CD8-positive, alpha-beta memory T cell (primary cell): ENCODE measurements around the gene SDK1. TPM values are rescaled to one million over a fixed set of nuclear protein-coding genes. Genes with fewer than 3 reads are reported as not detected.
A peak's percentile ranks its signal among the peaks of the same experiment; 100 is the strongest.

Experiments used
- CTCF ChIA-PET: fragments of 350-600 bp; sonication (Branson Sonifier 250); formaldehyde crosslinking; loops from one replicate; lab custom pipeline; 2021; ENCODE audit warnings: antibody characterized with exemption; lab: Charles Lee
- POLR2A ChIA-PET: fragments of 350-600 bp; sonication (Branson Sonifier 250); formaldehyde crosslinking; loops from one replicate; lab custom pipeline; 2021; ENCODE audit warnings: antibody characterized with exemption; lab: Charles Lee
- DNase-seq, 5 donors: peaks; one replicate each; pipeline versions ENCODE4 v3.0.0 to v3.0.0-alpha.2; 2020 to 2022; ENCODE audit warnings: mixed read lengths in 1 of 5
- H3K27ac ChIP-seq: one replicate; pipeline ENCODE4 v1.7.0; 2013; ENCODE audit warnings: low read depth, mild to moderate bottlenecking, low read length, moderate library complexity
- H3K27me3 ChIP-seq: 2 replicates; pipeline ENCODE4 v1.7.0; 2013; ENCODE audit warnings: low read length, mild to moderate bottlenecking; ENCODE audit not compliant: insufficient read depth, poor library complexity, severe bottlenecking
- H3K36me3 ChIP-seq: 2 replicates; pipeline ENCODE4 v1.7.0; 2013; ENCODE audit warnings: mild to moderate bottlenecking, low read length, moderate library complexity; ENCODE audit not compliant: insufficient read depth
- H3K4me1 ChIP-seq: 2 replicates; pipeline ENCODE4 v1.7.0; 2013; ENCODE audit warnings: mild to moderate bottlenecking, low read length, moderate library complexity; ENCODE audit not compliant: insufficient read depth
- H3K4me3 ChIP-seq: 2 replicates; pipeline ENCODE4 v1.7.0; 2013; ENCODE audit warnings: mild to moderate bottlenecking, low read length
- H3K9me3 ChIP-seq: 2 replicates; pipeline ENCODE4 v1.7.0; 2013; ENCODE audit warnings: mild to moderate bottlenecking, low read length
- H3K27ac Mint-ChIP-seq, 8 donors: one replicate each; pipeline ENCODE4 v1.8.0; 2020 to 2021; ENCODE audit warnings: mixed read lengths in 8 of 8, mild to moderate bottlenecking in 6 of 8, inconsistent platforms in 3 of 8, moderate library complexity in 3 of 8
- H3K27me3 Mint-ChIP-seq, 2 donors: one replicate each; pipeline ENCODE4 v1.8.0; 2020 to 2021; ENCODE audit warnings: mixed read lengths in 2 of 2, mild to moderate bottlenecking in 1 of 2, moderate library complexity in 1 of 2
- H3K36me3 Mint-ChIP-seq, 3 donors: one replicate each; pipeline ENCODE4 v1.8.0; 2020 to 2021; ENCODE audit warnings: mixed read lengths in 3 of 3, inconsistent platforms in 1 of 3, mild to moderate bottlenecking in 1 of 3
- H3K4me1 Mint-ChIP-seq, 3 donors: one replicate each; pipeline ENCODE4 v1.8.0; 2020 to 2021; ENCODE audit warnings: mixed read lengths in 3 of 3, inconsistent platforms in 1 of 3, mild to moderate bottlenecking in 1 of 3
- H3K4me3 Mint-ChIP-seq, 7 donors: one replicate each; pipeline ENCODE4 v1.8.0; 2020 to 2021; ENCODE audit warnings: mixed read lengths in 7 of 7, mild to moderate bottlenecking in 6 of 7, moderate library complexity in 4 of 7, inconsistent platforms in 2 of 7
- H3K9me3 Mint-ChIP-seq, 5 donors: one replicate each; pipeline ENCODE4 v1.8.0; 2020 to 2022; ENCODE audit warnings: mixed read lengths in 5 of 5, mild to moderate bottlenecking in 3 of 5, moderate library complexity in 2 of 5, inconsistent platforms in 1 of 5
- polyA plus RNA-seq: library from polyadenylated mRNA; unstranded; fragments of 300-500 nt; fragmentation: Illumina TruSeq; gene quantifications from one replicate; pipeline ENCODE4 v1.2.3, GENCODE V29; 2021
- total RNA-seq, 2 experiments: library from RNA; stranded (reverse); gene quantifications; one replicate each; pipeline ENCODE4 v1.2.3, GENCODE V29; 2021

Gene SDK1
- total and polyA plus RNA-seq, 3 experiments from 2014 or later, result 0.04 TPM; not detected in 1

GRCh38 chr7:3267966-3268690, 32.9 kb upstream of the SDK1 start:
- Mint-ChIP-seq H3K36me3 (no peaks in the 10 kb centered on the region), H3K4me3 (no peak overlapping the region), H3K4me1 (no peaks in the 10 kb centered on the region), H3K27ac (no peak overlapping the region), H3K9me3 (no peaks in the 10 kb centered on the region), H3K27me3 (peaks cover 9 to 35% of the 10 kb centered on the region in 2 donors)
- no peak overlapping the region for H3K27ac ChIP-seq
- CTCF ChIA-PET, result no interaction called here
- no peak for DNase-seq
- H3K4me3 ChIP-seq, result no peak overlapping the region
- no peaks in the 10 kb centered on the region for H3K4me1 ChIP-seq
- H3K9me3 ChIP-seq, result no peaks in the 10 kb centered on the region
- H3K27me3 ChIP-seq, result no peaks in the 10 kb centered on the region
- no peaks in the 10 kb centered on the region for H3K36me3 ChIP-seq
- POLR2A ChIA-PET, result no interaction called here

DNA sequence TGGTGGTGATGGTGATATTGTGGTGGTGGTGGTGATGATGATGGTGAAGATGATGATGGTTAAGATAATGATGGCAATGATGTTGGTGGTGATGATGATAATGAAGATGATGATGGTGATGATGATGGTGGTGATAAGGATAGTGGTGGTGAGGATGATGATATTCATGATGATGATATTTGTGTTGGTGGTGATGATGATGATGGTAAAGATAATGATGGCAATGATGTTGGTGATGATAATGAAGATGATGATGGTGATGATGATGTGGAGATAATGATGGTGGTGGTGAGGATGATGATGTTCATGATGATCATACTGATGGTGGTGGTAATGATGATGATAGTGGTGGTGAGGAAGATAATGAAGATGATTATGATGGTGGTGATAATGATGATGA, 30.7 kb upstream of the SDK1 start:
- Histone ChIP-seq H3K27ac (no peak overlapping the region), H3K36me3 (no peaks in the 10 kb centered on the region), H3K27me3 (no peaks in the 10 kb centered on the region), H3K9me3 (no peaks in the 10 kb centered on the region), H3K4me3 (no peak overlapping the region), H3K4me1 (no peaks in the 10 kb centered on the region)
- Mint-ChIP-seq H3K4me1 (no peaks in the 10 kb centered on the region), H3K9me3 (peaks cover 0 to 1% (median 0%) of the 10 kb centered on the region in 5 donors), H3K27me3 (peaks cover 7 to 19% of the 10 kb centered on the region in 2 donors), H3K36me3 (no peaks in the 10 kb centered on the region), H3K27ac (no peak overlapping the region), H3K4me3 (no peak overlapping the region)
- POLR2A ChIA-PET, result no interaction called here
- no peak for DNase-seq
- CTCF ChIA-PET, result no interaction called here

GRCh38 chr7:3271298-3271697, 29.8 kb upstream of the SDK1 start:
- ChIA-PET CTCF (no interaction called here), POLR2A (no interaction called here)
- no peaks in the 10 kb centered on the region for H3K36me3 Mint-ChIP-seq
- H3K27me3 ChIP-seq, result no peaks in the 10 kb centered on the region
- no peaks in the 10 kb centered on the region for H3K4me1 ChIP-seq
- peaks cover 0 to 1% (median 0%) of the 10 kb centered on the region in 5 donors for H3K9me3 Mint-ChIP-seq
- H3K36me3 ChIP-seq, result no peaks in the 10 kb centered on the region
- no peaks in the 10 kb centered on the region for H3K9me3 ChIP-seq
- no peak overlapping the region for H3K4me3 Mint-ChIP-seq
- no peaks in the 10 kb centered on the region for H3K4me1 Mint-ChIP-seq
- no peak for DNase-seq
- no peak overlapping the region for H3K27ac Mint-ChIP-seq
- H3K4me3 ChIP-seq, result no peak overlapping the region
- H3K27me3 Mint-ChIP-seq, result peaks cover 3 to 16% of the 10 kb centered on the region in 2 donors
- H3K27ac ChIP-seq, result no peak overlapping the region

DNA sequence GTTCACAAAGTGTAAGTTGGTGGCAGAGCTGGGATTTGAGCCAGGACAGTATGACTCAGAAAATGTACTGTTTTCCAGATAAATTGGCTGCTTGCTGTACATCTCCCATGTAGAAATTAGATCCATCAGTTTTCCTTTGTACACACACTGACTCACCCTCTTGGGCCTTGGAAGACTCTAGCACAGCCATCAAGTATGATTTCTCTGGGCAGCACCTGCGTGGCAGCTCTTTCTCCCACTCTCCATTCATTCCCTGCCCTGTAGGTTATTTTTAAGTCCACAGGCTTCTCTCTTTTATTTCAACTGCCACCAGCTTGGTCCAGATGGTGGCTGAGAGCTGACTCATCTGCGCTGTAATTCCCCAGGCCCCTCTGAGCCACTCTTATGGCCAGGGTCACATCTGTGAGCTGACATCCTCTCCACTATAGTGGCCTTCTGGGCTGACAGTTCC, 28.3 kb upstream of the SDK1 start:
- ChIA-PET POLR2A (no interaction called here), CTCF (no interaction called here)
- H3K9me3 Mint-ChIP-seq, result peaks cover 0 to 1% (median 0%) of the 10 kb centered on the region in 5 donors

DNA sequence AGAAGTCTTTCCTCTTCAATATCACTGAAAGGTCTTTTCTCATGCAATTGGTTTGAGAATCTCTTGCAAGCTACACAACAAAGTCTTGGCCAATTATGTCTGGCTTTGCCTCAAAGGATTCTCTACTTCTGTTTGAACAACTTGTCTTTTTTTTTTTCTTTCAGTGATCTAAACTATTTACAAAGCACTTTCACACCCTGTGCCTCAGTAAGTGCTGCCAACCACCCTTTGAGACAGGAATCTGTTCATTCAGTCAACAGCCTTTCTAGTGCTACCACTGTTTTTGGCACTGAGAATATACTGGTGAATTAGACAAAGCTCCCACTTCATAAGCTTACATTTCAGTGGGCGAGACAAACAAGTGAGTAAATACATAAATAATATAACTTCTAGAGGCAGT, 26.9 kb upstream of the SDK1 start:
- Histone ChIP-seq H3K4me3 (no peak overlapping the region), H3K27me3 (no peaks in the 10 kb centered on the region), H3K36me3 (no peaks in the 10 kb centered on the region), H3K9me3 (no peaks in the 10 kb centered on the region), H3K4me1 (no peaks in the 10 kb centered on the region), H3K27ac (no peak overlapping the region)
- no peak for DNase-seq
- Mint-ChIP-seq H3K9me3 (peaks cover 0 to 1% (median 0%) of the 10 kb centered on the region in 5 donors), H3K36me3 (no peaks in the 10 kb centered on the region), H3K4me1 (no peaks in the 10 kb centered on the region), H3K27ac (no peak overlapping the region), H3K27me3 (peaks cover 11 to 18% of the 10 kb centered on the region in 2 donors), H3K4me3 (no peak overlapping the region)
- POLR2A ChIA-PET, result no interaction called here
- CTCF ChIA-PET, result no interaction called here

More for the DNA sequence above, 28.3 kb upstream of the SDK1 start:
- no peak overlapping the region for H3K4me3 Mint-ChIP-seq
- H3K27me3 Mint-ChIP-seq, result peaks cover 3 to 18% of the 10 kb centered on the region in 2 donors
- H3K4me3 ChIP-seq, result no peak overlapping the region
- H3K27ac ChIP-seq, result no peak overlapping the region
- H3K27ac Mint-ChIP-seq, result no peak overlapping the region
- DNase-seq, result no peak
- H3K27me3 ChIP-seq, result no peaks in the 10 kb centered on the region
- H3K36me3 Mint-ChIP-seq, result no peaks in the 10 kb centered on the region
- no peaks in the 10 kb centered on the region for H3K36me3 ChIP-seq
- H3K4me1 Mint-ChIP-seq, result no peaks in the 10 kb centered on the region
- no peaks in the 10 kb centered on the region for H3K9me3 ChIP-seq
- H3K4me1 ChIP-seq, result no peaks in the 10 kb centered on the region

DNA sequence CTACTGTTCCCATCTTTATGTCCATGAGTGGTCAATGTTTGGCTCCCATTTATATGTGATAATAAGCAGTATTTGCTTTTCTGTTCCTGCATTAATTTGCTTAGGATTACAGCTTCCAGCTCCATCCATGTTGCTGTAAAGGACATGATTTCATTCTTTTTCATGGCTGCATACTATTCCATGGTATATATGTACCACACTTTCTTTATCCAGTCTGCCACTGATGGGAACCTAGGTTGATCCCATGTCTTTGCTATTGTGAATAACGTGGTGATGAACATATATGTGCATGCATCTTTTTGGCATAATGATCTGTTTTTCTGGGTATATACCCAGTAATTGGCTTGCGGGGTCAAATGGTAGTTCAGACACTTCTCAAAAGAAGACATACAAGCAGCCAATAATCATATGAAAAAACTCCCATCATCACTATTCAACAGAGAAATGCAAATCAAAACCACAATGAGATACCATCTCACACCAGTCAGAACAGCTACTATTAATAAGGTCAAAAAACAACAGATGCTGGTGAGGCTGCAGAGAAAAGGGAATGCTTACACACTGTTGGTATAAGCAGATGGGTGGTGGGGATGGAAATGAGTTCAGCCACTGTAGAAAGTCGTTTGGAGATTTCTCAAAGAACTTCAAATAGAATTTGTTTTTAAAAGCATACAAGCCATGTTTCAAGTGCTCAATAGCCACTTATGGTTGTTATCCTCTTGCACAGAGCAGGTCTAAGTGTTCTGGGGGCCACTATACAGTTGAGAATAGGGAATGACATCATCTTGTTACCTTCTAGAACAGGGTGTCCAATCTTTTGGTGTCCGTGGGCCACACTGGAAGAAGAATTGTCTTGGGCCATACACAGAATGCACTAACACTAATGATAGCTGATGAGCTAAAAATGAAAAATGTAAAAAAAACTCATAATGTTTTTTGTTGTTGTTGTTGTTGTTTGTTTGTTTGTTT, 23.2 kb upstream of the SDK1 start:
- Mint-ChIP-seq H3K27me3 (peaks cover 14 to 23% of the 10 kb centered on the region in 2 donors), H3K9me3 (peaks cover 0 to 1% (median 0%) of the 10 kb centered on the region in 5 donors), H3K36me3 (no peaks in the 10 kb centered on the region), H3K4me1 (no peaks in the 10 kb centered on the region), H3K27ac (no peak overlapping the region), H3K4me3 (no peak overlapping the region)
- Histone ChIP-seq H3K27me3 (no peaks in the 10 kb centered on the region), H3K27ac (no peak overlapping the region), H3K4me1 (no peaks in the 10 kb centered on the region), H3K36me3 (no peaks in the 10 kb centered on the region), H3K4me3 (no peak overlapping the region), H3K9me3 (no peaks in the 10 kb centered on the region)
- DNase-seq, result no peak
- ChIA-PET CTCF (no interaction called here), POLR2A (no interaction called here)

- Histone ChIP-seq H3K27me3 (no peaks in the 10 kb centered on the region), H3K36me3 (no peaks in the 10 kb centered on the region), H3K9me3 (no peaks in the 10 kb centered on the region), H3K27ac (no peak overlapping the region), H3K4me1 (no peaks in the 10 kb centered on the region), H3K4me3 (no peak overlapping the region)
- no peak overlapping the region for H3K4me3 Mint-ChIP-seq
- DNase-seq, result no peak
- H3K36me3 Mint-ChIP-seq, result no peaks in the 10 kb centered on the region
- H3K9me3 Mint-ChIP-seq, result peaks cover 0 to 1% (median 0%) of the 10 kb centered on the region in 5 donors
- no peaks in the 10 kb centered on the region for H3K4me1 Mint-ChIP-seq
- H3K27ac Mint-ChIP-seq, result peak overlapping the region in 1 of 8 donors; percentile 54
- CTCF ChIA-PET, result no interaction called here
- H3K27me3 Mint-ChIP-seq, result peaks cover 17 to 24% of the 10 kb centered on the region in 2 donors
- POLR2A ChIA-PET, result no interaction called here
Observed at GRCh38 chr7:3279147-3279818, 21.8 kb upstream of the SDK1 start.
